Hepatocyte (in vitro differentiated cells): Measurements from ENCODE around the gene PPP1R12A. TPM values are rescaled to one million over a fixed set of nuclear protein-coding genes. Genes with fewer than 3 reads are reported as not detected.
"Not testable (repeated sequence)": the region's sequence is repeated elsewhere in the genome, so short reads cannot be mapped to it uniquely, and the experiment has no call there.

Experiments
- DNase-seq: peaks from one replicate; pipeline ENCODE4 v3.0.0-alpha.2; 2016; ENCODE audit warnings: low spot score
- H2AFZ ChIP-seq: fragments of 200-600 bp; sonication (generic); 2 replicates; pipeline ENCODE4 v1.6.0; 2016; ENCODE audit warnings: antibody characterized with exemption, mild to moderate bottlenecking
- H3K27ac ChIP-seq: fragments of 200-600 bp; sonication (generic); 2 replicates; pipeline ENCODE4 v1.5.1; 2016; ENCODE audit warnings: mild to moderate bottlenecking
- H3K27me3 ChIP-seq: fragments of 200-600 bp; sonication (generic); 2 replicates; pipeline ENCODE4 v1.6.1; 2016
- H3K36me3 ChIP-seq: fragments of 200-600 bp; sonication (generic); replicated peaks from 2 replicates; pipeline ENCODE4 v1.5.1; 2016; ENCODE audit warnings: low read depth; ENCODE audit not compliant: insufficient read depth
- H3K4me1 ChIP-seq: fragments of 200-600 bp; sonication (generic); 2 replicates; pipeline ENCODE4 v1.5.1; 2016; ENCODE audit warnings: mild to moderate bottlenecking, moderate library complexity; ENCODE audit not compliant: insufficient read depth
- H3K4me2 ChIP-seq: fragments of 200-600 bp; sonication (generic); 2 replicates; pipeline ENCODE4 v1.6.0; 2016
- H3K4me3 ChIP-seq: fragments of 200-600 bp; sonication (generic); 2 replicates; pipeline ENCODE4 v1.5.1; 2016; ENCODE audit warnings: mild to moderate bottlenecking
- H3K79me2 ChIP-seq: fragments of 200-600 bp; sonication (generic); 2 replicates; pipeline ENCODE4 v1.6.0; 2017; ENCODE audit warnings: mild to moderate bottlenecking
- H3K9me2 ChIP-seq: fragments of 200-600 bp; sonication (generic); replicated peaks from 2 replicates; pipeline ENCODE4 v1.6.0; 2017; ENCODE audit warnings: mild to moderate bottlenecking; ENCODE audit not compliant: insufficient read depth
- H3K9me3 ChIP-seq: fragments of 200-600 bp; sonication (generic); 2 replicates; pipeline ENCODE4 v1.5.1; 2016; ENCODE audit warnings: low read depth, mild to moderate bottlenecking
- H4K20me1 ChIP-seq: fragments of 200-600 bp; sonication (generic); 2 replicates; pipeline ENCODE4 v1.6.0; 2016; ENCODE audit warnings: mild to moderate bottlenecking; ENCODE audit not compliant: insufficient read depth, poor library complexity, severe bottlenecking
- EZH2 ChIP-seq: fragments of 200-600 bp; sonication (generic); IDR thresholded peaks from 2 replicates; pipeline ENCODE4 v1.6.1; 2016; ENCODE audit warnings: antibody characterized with exemption, mild to moderate bottlenecking, borderline replicate concordance
- EZH2phosphoT487 ChIP-seq: fragments of 200-600 bp; sonication (generic); IDR thresholded peaks from one replicate; pipeline ENCODE4 v1.6.1; 2018; ENCODE audit warnings: antibody characterized with exemption, mild to moderate bottlenecking, low read depth, moderate library complexity; ENCODE audit not compliant: unreplicated experiment, severe bottlenecking
- WGBS: methylation state at CpG from one replicate; pipeline ENCODE4 v1.1.6; 2016; ENCODE audit warnings: low lambda C conversion rate; ENCODE audit errors: missing lambda C conversion rate; 5-methylcytosine and 5-hydroxymethylcytosine counted together
- polyA plus RNA-seq: library from polyadenylated mRNA; unstranded; fragments of >200 nt; fragmentation: Nextera tagmentation; extraction: Ambion mirVana; gene quantifications from 2 replicates; pipeline ENCODE4 v1.2.1, GENCODE V29; 2016
- total RNA-seq: library from RNA; depleted of rRNA; stranded (reverse); fragments of >200 nt; gene quantifications from 2 replicates; pipeline ENCODE4 v1.2.3, GENCODE V29; 2014
- TF ChIP-seq, protein P1 (sequence below): fragments of 200-600 bp; sonication (generic); IDR thresholded peaks from 2 replicates; pipeline ENCODE4 v1.5.1; 2016; ENCODE audit warnings: antibody characterized with exemption, mild to moderate bottlenecking; ENCODE audit not compliant: poor library complexity

Gene PPP1R12A
- total and polyA plus RNA-seq, 2 experiments from 2014 or later: 71.7 to 74.0 TPM

DNA sequence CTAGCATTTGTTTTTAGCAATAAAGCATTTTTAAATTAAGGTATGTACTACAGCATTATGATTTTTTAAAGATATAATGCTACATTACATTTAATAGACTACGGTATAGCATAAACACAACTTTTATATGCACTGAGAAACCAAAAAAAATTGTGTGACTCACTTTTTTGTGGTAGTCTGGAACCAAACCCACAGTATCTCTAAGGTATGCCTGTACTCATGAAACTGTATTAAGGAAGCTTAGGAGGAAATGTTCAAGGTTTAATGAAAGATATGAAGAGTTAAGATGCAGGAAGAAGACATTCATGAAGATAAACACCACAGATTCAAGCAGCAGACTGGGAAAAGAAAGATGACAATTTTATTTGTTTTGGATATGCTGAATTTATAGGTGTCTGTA is 51.7 kb downstream of the PPP1R12A start:
- Histone ChIP-seq H2AFZ (no peak overlapping the region), H3K4me2 (no peak overlapping the region), H3K4me1 (peaks cover 7% of the 10 kb centered on the region), H3K27ac (no peak overlapping the region), H4K20me1 (peaks cover 36% of the 10 kb centered on the region), H3K9me3 (no peaks in the 10 kb centered on the region), H3K27me3 (no peaks in the 10 kb centered on the region), H3K4me3 (no peak overlapping the region), H3K79me2 (peaks cover 95% of the 10 kb centered on the region), H3K9me2 (no peaks in the 10 kb centered on the region), H3K36me3 (no peaks in the 10 kb centered on the region)
- TF ChIP-seq EZH2phosphoT487 (no peak), EZH2 (no peak)
- TF ChIP-seq, protein P1, sequence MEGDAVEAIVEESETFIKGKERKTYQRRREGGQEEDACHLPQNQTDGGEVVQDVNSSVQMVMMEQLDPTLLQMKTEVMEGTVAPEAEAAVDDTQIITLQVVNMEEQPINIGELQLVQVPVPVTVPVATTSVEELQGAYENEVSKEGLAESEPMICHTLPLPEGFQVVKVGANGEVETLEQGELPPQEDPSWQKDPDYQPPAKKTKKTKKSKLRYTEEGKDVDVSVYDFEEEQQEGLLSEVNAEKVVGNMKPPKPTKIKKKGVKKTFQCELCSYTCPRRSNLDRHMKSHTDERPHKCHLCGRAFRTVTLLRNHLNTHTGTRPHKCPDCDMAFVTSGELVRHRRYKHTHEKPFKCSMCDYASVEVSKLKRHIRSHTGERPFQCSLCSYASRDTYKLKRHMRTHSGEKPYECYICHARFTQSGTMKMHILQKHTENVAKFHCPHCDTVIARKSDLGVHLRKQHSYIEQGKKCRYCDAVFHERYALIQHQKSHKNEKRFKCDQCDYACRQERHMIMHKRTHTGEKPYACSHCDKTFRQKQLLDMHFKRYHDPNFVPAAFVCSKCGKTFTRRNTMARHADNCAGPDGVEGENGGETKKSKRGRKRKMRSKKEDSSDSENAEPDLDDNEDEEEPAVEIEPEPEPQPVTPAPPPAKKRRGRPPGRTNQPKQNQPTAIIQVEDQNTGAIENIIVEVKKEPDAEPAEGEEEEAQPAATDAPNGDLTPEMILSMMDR: no peak
- DNase-seq: no peak
- WGBS: 76% methylated on average over 1 of the region's 1 CpG

DNA sequence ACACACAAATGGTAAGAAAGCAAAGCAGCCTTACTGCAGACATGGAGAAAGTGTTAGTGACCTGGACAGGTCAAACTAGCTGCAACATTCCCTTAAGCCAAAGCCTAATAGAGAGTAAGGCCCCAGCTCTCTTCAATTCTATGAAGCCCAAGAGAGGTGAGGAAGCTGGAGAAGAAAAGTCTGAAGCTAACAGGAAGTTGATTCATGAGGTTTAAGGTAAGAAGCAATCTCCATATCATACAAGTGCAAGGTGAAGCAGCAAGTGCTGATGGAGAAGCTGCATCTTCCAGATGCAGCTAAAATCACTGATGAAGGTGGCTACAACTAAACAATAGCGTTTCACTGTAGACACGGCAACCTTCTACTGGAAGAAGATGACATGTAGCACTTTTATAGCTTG is 53.5 kb downstream of the PPP1R12A start:
- no peak overlapping the region for H3K4me3 ChIP-seq
- no peak for DNase-seq
- H3K36me3 ChIP-seq: no peaks in the 10 kb centered on the region
- TF ChIP-seq, protein P1: no peak
- TF ChIP-seq EZH2: no peak
- no peak for TF ChIP-seq EZH2phosphoT487
- H3K4me2 ChIP-seq: no peak overlapping the region
- H3K27ac ChIP-seq: no peak overlapping the region
- WGBS: 91% methylated on average over 2 of the region's 2 CpGs
- H4K20me1 ChIP-seq: peaks cover 21% of the 10 kb centered on the region
- no peaks in the 10 kb centered on the region for H3K27me3 ChIP-seq
- H3K9me2 ChIP-seq: no peaks in the 10 kb centered on the region
- peaks cover 100% of the 10 kb centered on the region for H3K79me2 ChIP-seq
- H2AFZ ChIP-seq: no peak overlapping the region
- H3K4me1 ChIP-seq: peaks cover 7% of the 10 kb centered on the region
- no peaks in the 10 kb centered on the region for H3K9me3 ChIP-seq

DNA sequence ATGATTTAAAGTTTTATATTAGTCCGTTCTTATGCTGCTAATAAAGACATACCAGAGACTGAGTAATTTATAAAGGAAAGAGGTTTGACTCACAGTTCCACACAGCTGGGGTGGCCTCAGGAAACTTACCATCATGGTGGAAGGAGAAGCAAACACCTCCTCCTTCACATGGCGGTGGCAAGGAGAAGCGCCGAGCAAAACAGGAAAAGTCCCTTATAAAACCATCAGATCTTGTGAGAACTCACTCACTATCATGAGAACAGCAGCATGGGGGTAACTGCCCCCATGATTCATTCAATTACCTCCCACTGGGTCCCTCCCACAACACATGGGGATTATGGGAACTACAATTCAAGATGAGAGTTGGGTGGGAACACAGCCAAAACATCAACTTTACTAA is 56.4 kb downstream of the PPP1R12A start:
- not testable (repeated sequence) for H3K4me1 ChIP-seq, H3K9me2 ChIP-seq, H3K27ac ChIP-seq, H3K4me2 ChIP-seq, H3K27me3 ChIP-seq, H3K36me3 ChIP-seq, H3K9me3 ChIP-seq, H2AFZ ChIP-seq, DNase-seq, H3K4me3 ChIP-seq
- Histone ChIP-seq H4K20me1 (peaks cover 22% of the 10 kb centered on the region), H3K79me2 (peaks cover 98% of the 10 kb centered on the region)
- WGBS: 95% methylated on average over 4 of the region's 4 CpGs

DNA sequence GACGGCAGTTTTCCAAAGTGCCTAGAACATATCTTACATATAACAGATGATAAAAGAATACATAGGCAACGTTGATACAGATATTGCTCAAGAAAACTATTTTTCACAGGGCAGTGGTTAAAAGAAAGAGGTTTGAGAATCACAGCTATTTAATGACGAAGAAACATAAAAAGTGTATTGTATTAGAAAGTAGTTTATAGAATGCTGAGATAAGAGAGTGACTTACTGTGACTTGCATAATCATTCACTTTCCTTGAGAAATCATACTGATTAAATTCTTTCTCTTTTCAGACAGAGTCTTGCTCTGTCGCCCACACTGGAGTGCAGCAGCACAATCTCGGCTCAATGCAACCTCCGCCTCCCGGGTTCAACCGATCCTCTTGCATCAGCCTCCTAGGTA is 57.7 kb downstream of the PPP1R12A start:
- H3K27ac ChIP-seq: no peak overlapping the region
- H4K20me1 ChIP-seq: peaks cover 22% of the 10 kb centered on the region
- H3K4me3 ChIP-seq: no peak overlapping the region
- no peaks in the 10 kb centered on the region for H3K9me2 ChIP-seq
- 96% methylated on average over 8 of the region's 8 CpGs for WGBS
- H3K27me3 ChIP-seq: no peaks in the 10 kb centered on the region
- no peaks in the 10 kb centered on the region for H3K36me3 ChIP-seq
- no peak for TF ChIP-seq EZH2
- TF ChIP-seq, protein P1: no peak
- no peak for TF ChIP-seq EZH2phosphoT487
- DNase-seq: no peak
- no peak overlapping the region for H2AFZ ChIP-seq
- H3K4me2 ChIP-seq: no peak overlapping the region
- H3K9me3 ChIP-seq: no peaks in the 10 kb centered on the region
- peaks cover 97% of the 10 kb centered on the region for H3K79me2 ChIP-seq
- no peaks in the 10 kb centered on the region for H3K4me1 ChIP-seq
